Peyer's patch (tissue), 4 donors: ENCODE results near the gene GLUD1. TPM values are rescaled to one million over a fixed set of nuclear protein-coding genes. Genes with fewer than 3 reads are reported as not detected.
"Not testable (repeated sequence)": the region's sequence is repeated elsewhere in the genome, so short reads cannot be mapped to it uniquely, and the experiment has no call there.

Source experiments
- DNase-seq, 3 donors: peaks; one replicate each; pipeline ENCODE4 v3.0.0-alpha.2; 2017 to 2019
- H3K27ac ChIP-seq, 4 donors: fragments of 200-600 bp; sonication (generic); one replicate each; pipeline ENCODE4 v1.5.1; 2016 to 2019
- H3K27me3 ChIP-seq, 2 donors: fragments of 200-600 bp; sonication (generic); one replicate each; pipeline ENCODE4 v1.5.1; 2019
- H3K36me3 ChIP-seq, 3 donors: fragments of 200-600 bp; sonication (generic); one replicate each; pipeline ENCODE4 v1.5.1; 2016 to 2019
- H3K4me1 ChIP-seq, 4 donors: fragments of 200-600 bp; sonication (generic); one replicate each; pipeline ENCODE4 v1.5.1; 2016 to 2019
- H3K4me3 ChIP-seq, 4 donors: fragments of 200-600 bp; sonication (generic); 1 replicate in 3 of 4; 2 replicates in 1 of 4; pipeline ENCODE4 v1.5.1; 2016 to 2019; ENCODE audit warnings: mild to moderate bottlenecking in 1 of 4
- H3K9me3 ChIP-seq, 4 donors: fragments of 200-600 bp; sonication (generic); one replicate each; pipeline ENCODE4 v1.5.1; 2016 to 2019; ENCODE audit warnings: mild to moderate bottlenecking in 1 of 4
- POLR2A ChIP-seq, 2 donors: fragments of 450-650 bp; IDR thresholded peaks; one replicate each; pipeline ENCODE4 v1.5.1; 2017; ENCODE audit warnings: antibody characterized with exemption in 2 of 2, mild to moderate bottlenecking in 2 of 2, moderate library complexity in 2 of 2
- total RNA-seq, 4 donors: library from RNA; depleted of rRNA; stranded (reverse); fragments of >200 nt; gene quantifications; one replicate each; pipeline ENCODE4 v1.1.0, GENCODE V29; 2016
- TF ChIP-seq, protein P1 (sequence below), 6 experiments: fragments of 450-650 bp in 4 of 6; fragments of 200-600 bp in 2 of 6; sonication (generic) in 1 of 6; IDR thresholded peaks; one replicate each; pipeline ENCODE4 v1.5.1; 2017 to 2019; ENCODE audit warnings: antibody characterized with exemption in 6 of 6, mild to moderate bottlenecking in 3 of 6, moderate library complexity in 1 of 6

GLUD1 gene
- total RNA-seq, 4 donors from 2014 or later, result 116 to 308 (median 168) TPM

DNA sequence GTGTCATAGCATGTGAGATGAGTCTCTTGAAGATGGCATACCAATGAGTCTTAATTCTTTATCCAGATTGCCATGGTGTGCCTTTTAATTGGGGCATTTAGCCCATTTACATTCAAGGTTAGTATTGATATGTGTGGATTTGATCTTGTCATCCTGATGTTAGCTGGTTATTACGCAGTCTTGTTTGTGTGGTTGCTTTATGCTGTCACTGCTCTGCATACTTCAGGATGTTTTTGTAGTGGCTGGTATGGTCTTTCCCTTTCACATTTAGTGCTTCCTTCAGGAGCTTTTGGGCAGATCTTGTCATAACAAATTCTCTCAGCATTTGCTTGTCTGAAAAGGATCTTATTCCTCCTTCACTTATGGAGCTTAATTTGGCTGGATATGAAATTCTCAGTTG, 58.0 kb downstream of the GLUD1 start:
- Histone ChIP-seq H3K4me1 (peaks cover 0 to 14% (median 0%) of the 10 kb centered on the region in 4 donors), H3K27me3 (no peaks in the 10 kb centered on the region), H3K27ac (no peak overlapping the region), H3K9me3 (no peaks in the 10 kb centered on the region), H3K4me3 (no peak overlapping the region), H3K36me3 (no peaks in the 10 kb centered on the region)
- TF ChIP-seq, protein P1, sequence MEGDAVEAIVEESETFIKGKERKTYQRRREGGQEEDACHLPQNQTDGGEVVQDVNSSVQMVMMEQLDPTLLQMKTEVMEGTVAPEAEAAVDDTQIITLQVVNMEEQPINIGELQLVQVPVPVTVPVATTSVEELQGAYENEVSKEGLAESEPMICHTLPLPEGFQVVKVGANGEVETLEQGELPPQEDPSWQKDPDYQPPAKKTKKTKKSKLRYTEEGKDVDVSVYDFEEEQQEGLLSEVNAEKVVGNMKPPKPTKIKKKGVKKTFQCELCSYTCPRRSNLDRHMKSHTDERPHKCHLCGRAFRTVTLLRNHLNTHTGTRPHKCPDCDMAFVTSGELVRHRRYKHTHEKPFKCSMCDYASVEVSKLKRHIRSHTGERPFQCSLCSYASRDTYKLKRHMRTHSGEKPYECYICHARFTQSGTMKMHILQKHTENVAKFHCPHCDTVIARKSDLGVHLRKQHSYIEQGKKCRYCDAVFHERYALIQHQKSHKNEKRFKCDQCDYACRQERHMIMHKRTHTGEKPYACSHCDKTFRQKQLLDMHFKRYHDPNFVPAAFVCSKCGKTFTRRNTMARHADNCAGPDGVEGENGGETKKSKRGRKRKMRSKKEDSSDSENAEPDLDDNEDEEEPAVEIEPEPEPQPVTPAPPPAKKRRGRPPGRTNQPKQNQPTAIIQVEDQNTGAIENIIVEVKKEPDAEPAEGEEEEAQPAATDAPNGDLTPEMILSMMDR (IDR thresholded peaks at IDR 0.05), result no peak
- TF ChIP-seq POLR2A (IDR thresholded peaks at IDR 0.05), result no peak
- no peak for DNase-seq

DNA sequence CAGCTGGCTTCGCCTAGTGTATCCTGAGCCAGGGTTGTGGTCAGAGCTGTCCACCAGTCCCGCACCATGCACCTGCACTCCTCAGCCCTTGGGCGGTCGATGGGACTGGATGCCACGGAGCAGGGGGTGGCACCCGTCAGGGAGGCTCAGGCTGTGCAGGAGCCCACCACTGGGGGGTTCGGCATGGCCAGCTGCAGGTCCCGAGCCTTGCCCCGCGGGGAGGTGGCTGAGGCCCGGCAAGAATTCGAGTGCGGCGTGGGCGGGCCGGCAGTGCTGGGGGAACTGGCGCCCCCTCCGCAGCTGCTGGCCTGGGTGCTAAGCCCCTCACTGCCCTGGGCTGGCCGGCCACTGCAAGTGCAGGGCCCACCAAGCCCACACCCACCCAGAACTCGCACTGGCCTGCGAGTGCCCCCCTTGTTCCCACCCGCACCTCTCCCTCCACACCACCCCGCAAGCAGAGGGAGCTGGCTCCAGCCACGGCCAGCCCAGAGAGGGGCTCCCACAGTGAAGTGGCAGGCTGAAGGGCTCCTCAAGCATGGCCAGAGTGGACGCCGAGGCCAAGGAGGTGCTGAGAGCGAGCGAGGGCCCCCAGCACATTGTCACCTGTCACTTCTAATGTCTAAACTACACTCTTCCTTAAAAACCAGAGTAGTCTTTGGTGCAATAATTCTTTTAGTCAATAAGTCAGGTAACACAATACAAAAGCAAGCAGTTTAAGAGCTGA, 63.6 kb downstream of the GLUD1 start:
- Histone ChIP-seq H3K9me3 (no peaks in the 10 kb centered on the region), H3K4me1 (no peaks in the 10 kb centered on the region), H3K27ac (no peak overlapping the region), H3K27me3 (no peaks in the 10 kb centered on the region), H3K4me3 (no peak overlapping the region), H3K36me3 (no peaks in the 10 kb centered on the region)
- TF ChIP-seq POLR2A (IDR thresholded peaks at IDR 0.05), result no peak
- TF ChIP-seq, protein P1 (IDR thresholded peaks at IDR 0.05), result no peak
- DNase-seq, result no peak

DNA sequence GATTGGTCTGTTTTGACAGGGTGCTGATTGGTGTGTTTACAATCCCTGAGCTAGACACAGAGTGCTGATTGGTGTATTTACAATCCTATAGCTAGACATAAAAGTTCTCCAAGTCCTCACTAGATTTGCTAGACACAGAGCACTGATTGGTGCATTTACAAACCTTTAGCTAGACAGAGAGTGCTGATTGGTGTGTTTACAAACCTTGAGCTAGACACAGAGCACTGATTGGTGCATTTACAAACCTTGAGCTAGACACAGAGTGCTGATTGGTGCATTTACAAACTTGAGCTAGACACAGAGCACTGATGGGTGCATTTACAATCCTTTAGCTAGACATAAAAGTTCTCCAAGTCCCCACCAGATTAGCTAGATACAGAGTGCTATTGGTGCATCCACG, 64.2 kb downstream of the GLUD1 start:
- not testable (repeated sequence) for DNase-seq, H3K27me3 ChIP-seq, H3K36me3 ChIP-seq, H3K4me1 ChIP-seq, H3K9me3 ChIP-seq, H3K4me3 ChIP-seq, H3K27ac ChIP-seq

DNA sequence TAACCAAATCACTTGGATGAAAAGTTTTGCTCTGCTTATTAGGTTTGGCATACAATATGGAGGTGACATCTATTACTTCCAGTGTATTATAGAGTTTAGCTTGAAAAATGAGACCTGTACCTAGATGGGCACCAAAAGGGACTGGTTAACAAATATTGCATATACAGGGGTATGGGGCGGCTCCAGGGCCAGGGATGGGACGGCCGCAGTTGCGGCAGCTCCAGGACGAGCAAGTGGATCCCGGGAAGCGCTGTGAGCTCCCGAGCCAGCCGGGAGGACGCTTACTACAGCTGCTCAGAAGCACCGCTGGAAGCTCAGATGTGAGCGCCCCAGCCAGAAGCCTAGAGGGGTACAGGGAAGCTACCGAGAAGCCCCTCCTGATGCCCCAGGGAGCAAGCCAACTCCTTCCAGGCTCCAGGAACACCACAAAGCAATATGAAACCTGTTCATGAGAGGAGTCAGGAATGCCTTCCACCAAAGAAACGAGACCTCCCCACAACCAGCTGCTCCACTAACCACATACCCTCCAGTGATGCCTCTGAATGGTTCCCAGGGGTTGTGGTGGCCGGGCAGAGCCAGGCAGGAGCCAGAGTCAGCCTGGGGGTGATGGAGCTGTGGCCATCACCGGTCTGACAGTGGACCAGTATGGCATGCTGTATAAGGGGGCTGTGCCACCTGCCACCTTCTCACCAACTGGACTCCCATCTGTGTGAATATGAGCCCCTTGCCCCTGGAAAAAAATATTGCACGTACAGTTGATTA, 67.7 kb downstream of the GLUD1 start:
- H3K27ac ChIP-seq, H3K27me3 ChIP-seq, H3K36me3 ChIP-seq, H3K4me3 ChIP-seq, DNase-seq, H3K4me1 ChIP-seq, H3K9me3 ChIP-seq: not testable (repeated sequence)

DNA sequence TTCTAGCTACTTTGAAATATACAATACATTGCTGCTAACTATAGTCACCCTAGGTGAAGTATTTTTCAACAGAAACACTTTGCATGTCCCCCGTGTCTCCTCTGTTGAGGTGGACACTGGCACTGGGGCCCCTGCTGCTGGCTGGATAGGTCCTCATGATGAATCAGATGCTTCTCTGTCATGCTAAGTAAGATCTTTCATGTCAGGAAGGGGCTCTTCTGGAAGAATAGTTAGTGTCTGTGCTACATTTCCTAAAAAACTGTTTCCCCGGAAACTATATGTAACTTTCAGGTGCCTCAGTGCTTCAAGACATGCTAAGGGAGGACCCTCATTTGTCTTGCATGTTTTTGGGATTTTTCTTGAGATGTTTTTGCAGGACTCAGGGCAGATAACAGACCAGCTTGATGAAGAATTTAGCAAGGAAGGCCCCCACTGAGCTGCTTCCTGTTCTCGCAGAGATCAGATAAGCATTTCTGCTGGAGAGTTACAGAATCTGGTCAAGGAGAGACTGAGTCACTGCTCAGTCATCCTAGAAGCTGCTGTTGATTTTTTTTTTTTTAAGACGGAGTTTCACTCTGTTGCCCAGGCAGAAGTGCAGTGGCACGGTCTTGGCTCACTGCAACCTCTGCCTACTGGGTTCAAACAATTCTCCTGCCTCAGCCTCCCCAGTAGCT, 69.2 kb downstream of the GLUD1 start:
- H3K36me3 ChIP-seq, result not testable (repeated sequence)

DNA sequence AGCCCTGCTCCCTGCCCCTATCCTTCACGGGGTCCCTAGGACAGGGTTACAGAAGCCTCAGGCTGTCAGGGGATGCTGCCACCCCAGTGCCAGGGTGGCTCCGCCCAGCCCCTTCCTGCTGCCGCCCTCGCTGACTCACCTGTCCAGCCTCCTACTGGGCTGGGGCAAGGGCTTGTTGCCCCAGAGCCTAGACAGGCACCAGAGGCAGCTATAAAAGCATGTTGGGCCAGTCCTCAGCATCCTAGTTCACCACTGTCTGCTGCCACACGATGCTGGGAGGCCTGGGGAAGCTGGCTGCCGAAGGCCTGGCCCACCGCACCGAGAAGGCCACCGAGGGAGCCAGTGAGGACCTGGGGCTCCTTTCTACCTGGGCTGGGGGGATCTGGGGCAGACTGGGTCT, 74.6 kb downstream of the GLUD1 start, which contains the start of gene FAM25A:
TSS of gene FAM25A (plus strand) at position 239 of the 400 bp plus-strand sequence. CDS start at position 270, 31 bp downstream.
- not testable (repeated sequence) for H3K27me3 ChIP-seq, H3K4me1 ChIP-seq, H3K4me3 ChIP-seq, H3K27ac ChIP-seq, H3K36me3 ChIP-seq, H3K9me3 ChIP-seq, DNase-seq

More for the DNA sequence above, 69.2 kb downstream of the GLUD1 start:
- H3K4me1 ChIP-seq, H3K27ac ChIP-seq, H3K9me3 ChIP-seq, DNase-seq, H3K27me3 ChIP-seq, H3K4me3 ChIP-seq: not testable (repeated sequence)

DNA sequence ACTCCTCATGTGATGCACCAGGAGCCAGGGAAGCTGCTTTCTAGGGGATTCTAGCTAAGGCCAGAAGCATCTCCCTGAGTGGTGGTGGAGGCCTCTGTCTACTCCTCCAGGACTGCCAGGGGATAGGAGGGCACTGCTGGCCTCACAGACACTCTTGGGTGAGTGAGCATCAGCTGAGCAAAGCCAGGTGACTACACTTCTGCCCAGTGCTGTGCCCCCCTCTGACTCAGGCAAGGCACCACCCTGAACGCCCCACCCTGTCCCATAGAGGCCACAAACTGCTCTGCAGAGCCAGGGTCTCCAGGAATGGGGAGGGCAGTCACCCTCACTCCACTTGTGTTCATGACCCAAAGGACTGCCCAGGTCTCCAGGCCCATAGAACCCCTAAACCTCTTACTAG, 75.1 kb downstream of the GLUD1 start:
- not testable (repeated sequence) for H3K27ac ChIP-seq, H3K9me3 ChIP-seq, H3K4me1 ChIP-seq, H3K36me3 ChIP-seq, H3K4me3 ChIP-seq, H3K27me3 ChIP-seq, DNase-seq

DNA sequence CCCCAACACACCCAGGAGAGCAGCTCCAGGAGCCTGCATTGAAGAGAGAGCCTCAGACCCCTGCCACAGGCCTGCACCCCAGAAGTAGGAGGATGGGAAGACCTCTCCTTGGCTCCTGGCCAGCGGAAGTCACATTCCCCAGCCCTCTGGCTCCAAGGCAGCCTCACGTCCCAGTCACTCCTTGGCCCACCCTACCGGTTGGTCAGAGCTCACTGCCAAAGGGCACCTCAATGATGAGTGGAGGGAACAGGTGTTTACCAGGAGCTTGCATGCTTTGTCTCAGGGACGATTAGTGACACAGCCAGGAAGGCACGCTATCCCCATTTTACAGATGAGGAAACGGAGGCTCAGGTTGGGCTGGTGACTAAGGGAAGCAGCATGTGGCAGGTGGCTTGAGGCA, 75.6 kb downstream of the GLUD1 start:
- H3K36me3 ChIP-seq, H3K9me3 ChIP-seq, DNase-seq, H3K27me3 ChIP-seq, H3K4me1 ChIP-seq, H3K27ac ChIP-seq, H3K4me3 ChIP-seq: not testable (repeated sequence)

DNA sequence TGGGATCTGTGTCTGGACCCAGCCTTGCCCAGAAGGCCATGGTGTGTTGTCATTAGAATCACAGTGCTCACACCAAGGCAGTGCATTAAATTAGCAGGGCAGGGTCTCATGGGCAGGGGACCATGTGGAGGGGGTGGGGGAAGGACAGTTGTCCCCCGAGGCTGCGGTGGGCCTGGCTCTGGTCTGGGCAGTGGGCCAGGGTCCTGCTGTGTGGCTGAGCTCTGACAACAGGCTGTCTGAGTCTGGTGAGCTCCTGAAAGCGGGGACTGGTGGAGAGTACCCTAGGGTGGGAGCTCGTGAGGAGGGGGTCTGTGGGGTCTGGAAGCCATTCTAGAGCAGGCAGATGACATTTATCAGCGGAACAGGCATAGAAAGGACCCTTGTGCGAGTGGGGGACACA, 76.5 kb downstream of the GLUD1 start:
- H3K9me3 ChIP-seq, H3K36me3 ChIP-seq, H3K27me3 ChIP-seq, H3K4me3 ChIP-seq, H3K4me1 ChIP-seq, DNase-seq, H3K27ac ChIP-seq: not testable (repeated sequence)

DNA sequence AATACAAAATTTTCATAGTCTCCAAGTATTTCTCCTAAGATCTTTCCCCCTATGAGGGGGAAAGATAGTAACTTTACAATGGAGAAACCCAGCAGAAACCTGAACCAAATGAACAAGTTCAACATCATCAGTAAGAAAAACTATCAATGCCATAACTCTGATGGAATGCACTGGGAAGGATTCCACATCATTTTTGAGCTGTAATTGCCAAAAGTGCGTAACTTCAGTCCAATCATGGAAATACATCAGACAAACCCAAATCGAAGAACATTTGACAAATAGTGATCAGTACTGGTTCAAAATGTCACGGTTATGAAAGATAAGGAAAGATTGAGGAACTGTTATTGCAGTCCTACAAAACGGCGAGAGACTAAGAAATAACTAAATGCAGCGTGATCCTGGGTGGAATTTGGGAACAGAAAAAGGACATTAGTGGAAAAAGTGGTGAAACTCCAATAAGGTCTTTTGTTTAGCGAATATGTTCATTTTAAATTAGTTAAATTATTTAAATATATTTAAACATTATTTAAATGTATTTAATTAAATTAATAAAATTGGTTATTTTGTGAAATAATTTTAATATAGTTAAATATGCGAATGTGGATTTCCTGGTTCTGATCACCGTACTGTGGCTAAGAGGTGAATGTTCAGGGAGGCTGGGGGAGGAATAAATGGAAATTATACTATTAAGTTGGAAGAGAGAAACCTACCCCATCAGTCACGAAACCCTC, 79.5 kb downstream of the GLUD1 start:
- H3K9me3 ChIP-seq, H3K4me1 ChIP-seq, H3K27me3 ChIP-seq, DNase-seq, H3K4me3 ChIP-seq, H3K36me3 ChIP-seq, H3K27ac ChIP-seq: not testable (repeated sequence)

DNA sequence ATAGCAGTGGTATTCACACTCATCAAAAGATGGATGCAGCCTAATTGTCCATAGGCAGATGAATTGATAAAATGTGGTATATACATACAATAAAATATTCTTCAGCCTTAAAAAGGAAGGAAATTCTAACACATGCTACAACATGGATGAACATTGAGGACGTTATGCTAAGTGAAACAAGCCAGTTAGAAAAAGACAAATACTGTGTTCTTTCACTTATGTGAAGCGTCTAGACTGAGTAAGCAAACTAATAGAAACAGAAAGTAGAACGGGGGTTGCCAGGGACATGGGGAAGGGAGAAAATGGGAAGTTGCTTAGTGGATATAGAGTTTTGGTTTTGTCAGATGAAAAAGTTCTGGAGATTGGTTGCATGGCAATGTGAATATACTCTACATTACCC, 81.1 kb downstream of the GLUD1 start:
- not testable (repeated sequence) for H3K9me3 ChIP-seq, H3K36me3 ChIP-seq, H3K27me3 ChIP-seq, H3K4me1 ChIP-seq, DNase-seq, H3K4me3 ChIP-seq, H3K27ac ChIP-seq

DNA sequence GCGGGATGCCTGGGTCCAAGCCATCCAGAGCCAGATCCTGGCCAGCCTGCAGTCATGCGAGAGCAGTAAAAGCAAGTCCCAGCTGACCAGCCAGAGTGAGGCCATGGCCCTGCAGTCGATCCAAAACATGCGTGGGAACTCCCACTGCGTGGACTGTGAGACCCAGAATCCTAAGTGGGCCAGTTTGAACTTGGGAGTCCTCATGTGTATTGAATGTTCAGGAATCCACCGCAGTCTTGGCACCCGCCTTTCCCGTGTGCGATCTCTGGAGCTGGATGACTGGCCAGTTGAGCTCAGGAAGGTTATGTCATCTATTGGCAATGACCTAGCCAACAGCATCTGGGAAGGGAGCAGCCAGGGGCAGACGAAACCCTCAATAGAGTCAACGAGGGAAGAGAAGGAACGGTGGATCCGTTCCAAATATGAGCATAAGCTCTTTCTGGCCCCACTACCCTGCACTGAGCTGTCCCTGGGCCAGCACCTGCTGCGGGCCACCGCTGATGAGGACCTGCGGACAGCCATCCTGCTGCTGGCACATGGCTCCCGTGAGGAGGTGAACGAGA, 85.4 kb downstream of the GLUD1 start:
- H3K36me3 ChIP-seq, H3K9me3 ChIP-seq, H3K4me3 ChIP-seq, H3K27ac ChIP-seq, H3K27me3 ChIP-seq, H3K4me1 ChIP-seq, DNase-seq: not testable (repeated sequence)
